ENCODE measurements around the gene CLVS2.

GRCh38 chr6:123007885-123008284 lies 11.8 kb downstream of the CLVS2 start:
- TF ChIP-seq POLR2A (IDR thresholded peaks at IDR 0.05; ENCODE audit: low read depth, low read length): no peak
- TF ChIP-seq POLR2AphosphoS5 (IDR thresholded peaks at IDR 0.05; ENCODE audit: low read depth, low read length): no peak
